HG03432 (cell line): ENCODE data around the gene CACNB4.
A peak's percentile ranks its signal among the peaks of the same experiment; 100 is the strongest.

Source experiments
- ATAC-seq: cut with Tn5 transposase; IDR thresholded peaks from one replicate; pipeline ENCODE4 v1.9.1; 2021; ENCODE audit warnings: mild to moderate bottlenecking, moderate library complexity; ENCODE audit not compliant: unreplicated experiment

The CACNB4 gene

DNA sequence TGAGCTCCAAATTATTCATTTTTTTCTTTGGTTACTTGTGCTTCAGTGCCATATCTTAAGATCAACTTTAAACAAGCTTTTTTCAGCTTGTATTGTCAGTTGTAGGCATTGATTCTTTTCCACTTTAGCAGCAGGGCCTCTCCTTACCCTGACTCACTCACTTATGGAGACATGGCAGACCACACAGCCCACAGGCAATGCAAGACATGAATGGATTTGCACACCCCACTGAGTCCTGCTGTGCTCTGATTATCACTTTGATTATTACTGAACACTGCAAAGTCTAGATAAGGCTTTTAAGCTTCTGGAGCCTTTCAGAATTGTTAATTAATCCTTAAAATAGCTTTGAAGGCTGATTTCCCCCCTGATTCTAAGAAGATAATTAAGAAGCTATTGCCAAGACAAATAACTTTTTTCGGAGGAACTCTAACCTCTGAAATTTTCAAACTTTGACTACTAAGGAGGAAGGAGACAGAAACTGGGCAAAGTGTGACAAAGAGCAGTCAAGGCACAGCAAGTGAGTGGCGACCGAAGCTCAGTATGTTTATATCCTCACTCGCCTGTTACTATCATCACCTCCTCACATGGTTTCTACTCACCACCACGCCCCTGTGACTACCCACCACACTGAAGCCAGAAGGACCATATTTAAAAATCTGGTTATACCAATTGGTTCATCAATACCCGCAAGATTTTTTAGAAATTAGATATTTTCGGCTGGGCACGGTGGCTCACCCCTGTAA lies 43.3 kb downstream of the CACNB4 start:
- peak; percentile 65 for ATAC-seq

DNA sequence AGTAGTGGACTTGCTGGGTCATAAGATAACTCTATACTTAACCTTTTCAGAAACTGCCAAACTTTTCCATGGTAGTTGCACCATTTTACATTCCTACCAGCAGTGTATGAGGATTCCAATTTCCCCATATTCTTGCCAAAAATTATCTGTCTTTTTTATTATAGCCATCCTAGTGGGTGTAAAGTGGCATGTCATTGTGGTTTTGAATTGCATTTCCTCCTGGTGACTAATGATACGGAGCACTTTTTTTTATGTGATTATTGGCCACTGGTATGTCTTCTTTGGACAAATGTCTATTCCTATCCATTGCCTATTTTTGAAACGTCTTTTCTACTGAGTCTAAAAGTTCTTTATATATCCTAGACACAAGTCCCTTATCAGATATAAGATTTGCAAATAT lies 44.3 kb downstream of the CACNB4 start:
- ATAC-seq, result no peak

DNA sequence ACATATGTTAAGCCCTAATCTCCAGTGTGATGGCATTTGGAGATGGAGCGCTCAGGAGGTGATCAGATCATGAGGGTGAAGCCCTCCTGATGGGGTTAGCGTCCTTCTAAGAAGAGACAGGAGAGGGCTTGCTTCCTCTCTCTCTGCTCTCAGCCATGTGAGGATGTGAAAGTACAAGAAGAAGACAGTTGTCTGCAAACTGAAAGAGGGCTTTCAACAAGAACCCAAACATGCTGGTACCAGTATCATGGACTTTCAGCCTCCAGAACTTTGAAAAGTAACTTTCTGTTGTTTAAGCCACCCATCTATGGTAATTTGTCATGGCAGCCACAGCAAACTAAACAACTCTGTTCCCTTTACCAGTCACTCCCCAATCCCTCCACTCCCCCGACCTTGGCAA lies 47.4 kb downstream of the CACNB4 start:
- ATAC-seq, result no peak

DNA sequence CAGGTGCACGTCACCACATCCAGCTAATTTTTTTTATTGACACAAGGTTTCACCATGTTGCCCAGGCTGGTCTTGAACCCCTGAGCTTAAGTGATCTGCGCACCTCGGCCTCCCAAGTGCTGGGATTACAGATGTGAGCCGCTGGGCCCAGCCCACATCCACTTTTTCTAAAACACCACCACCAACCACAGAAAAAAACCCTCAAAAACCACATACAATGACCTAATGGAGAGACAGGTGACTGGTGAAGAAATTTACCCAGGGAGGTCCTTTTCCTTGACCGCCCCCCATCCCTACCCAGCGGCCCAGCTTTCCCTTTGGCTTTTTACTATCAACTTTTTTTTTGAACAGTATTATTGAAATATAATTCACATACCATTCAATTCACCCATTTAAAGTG lies 47.9 kb downstream of the CACNB4 start:
- ATAC-seq, result no peak

DNA sequence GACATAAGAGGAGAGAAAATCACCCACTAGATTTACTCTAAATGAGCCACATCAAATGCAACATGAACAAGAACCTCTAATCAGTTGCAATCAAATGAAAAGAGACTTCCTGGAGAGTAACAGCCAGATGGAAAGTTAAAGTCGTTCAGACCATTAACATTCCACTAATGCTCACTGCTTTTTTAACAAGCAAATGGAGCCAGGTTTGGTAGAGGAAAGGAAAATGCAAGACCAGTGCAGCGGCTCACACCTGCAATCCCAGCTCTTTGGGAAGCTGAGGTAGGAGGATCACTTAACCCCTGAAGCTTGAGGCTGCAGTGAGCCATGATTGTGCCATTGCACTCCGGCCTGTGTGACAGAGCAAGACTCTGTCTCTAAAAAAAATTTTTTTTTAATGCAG lies 48.5 kb downstream of the CACNB4 start:
- ATAC-seq, result no peak

DNA sequence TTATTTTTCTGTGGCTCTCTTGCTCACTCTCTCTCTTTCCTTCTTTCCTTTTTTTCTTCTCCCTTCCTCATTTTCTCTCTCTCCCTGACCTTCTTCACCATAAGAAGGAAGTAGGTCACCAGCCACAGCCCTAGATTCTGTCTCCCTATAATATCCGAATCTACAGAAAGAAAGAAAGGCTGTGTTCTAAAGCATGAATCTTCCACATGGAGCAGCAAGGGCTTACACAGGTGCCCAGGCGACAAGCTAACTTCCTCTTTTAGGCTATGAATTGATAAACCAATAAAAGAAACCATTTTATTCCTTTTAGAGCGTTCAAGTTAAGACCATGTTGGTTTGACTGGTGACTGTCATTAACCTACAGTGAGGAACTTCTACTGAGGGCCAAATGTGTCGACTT lies 49.3 kb downstream of the CACNB4 start:
- no peak for ATAC-seq

DNA sequence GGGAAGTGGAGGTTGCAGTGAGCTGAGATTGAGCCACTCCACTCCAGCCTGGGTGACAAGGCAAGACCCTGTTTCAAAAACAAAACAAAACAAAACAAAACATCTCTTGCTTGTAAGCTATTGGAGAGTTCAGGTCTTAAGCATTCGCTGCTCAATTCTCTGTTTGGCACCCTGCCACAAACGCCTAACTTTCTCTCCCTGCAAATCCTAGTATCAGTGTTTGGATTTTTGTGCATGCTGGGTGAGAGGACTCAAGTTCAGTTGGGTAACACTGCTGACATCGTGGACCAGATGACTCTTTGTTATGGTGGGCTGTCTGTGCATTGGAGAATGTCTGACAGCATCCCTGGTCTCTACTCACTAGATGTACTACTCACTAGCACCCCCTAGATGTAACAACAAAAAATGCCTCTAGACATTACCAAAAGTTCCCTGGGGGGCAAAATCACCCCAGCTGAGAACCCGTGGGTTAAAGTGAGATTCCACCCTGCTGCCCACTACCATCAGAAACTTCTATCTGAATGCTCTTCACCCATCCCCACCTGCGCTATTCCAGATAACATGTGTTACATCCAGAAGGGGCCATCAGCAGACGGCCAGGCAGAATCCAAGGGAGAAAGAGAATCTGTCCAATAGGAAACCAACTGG lies 50.9 kb downstream of the CACNB4 start:
- ATAC-seq, result no peak

DNA sequence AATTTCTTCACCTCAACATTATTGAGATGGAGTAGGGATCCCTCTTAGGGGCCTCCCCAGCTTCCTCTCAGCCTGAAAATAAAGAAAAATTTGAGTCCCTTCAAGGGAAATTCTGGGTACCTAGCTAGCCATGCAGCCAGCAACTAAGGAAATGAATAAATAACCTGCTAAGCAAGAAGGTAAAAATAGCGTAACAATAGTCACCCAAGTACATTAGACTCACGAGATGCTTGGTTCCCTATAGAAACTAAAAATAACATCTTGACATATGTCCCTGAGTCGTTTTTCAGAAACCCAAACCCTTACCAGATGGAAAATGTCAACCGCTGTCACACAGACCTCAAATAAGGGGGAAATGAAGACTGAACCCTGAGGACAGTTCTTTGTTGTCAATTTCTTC lies 51.9 kb downstream of the CACNB4 start:
- ATAC-seq, result peak; percentile 81

DNA sequence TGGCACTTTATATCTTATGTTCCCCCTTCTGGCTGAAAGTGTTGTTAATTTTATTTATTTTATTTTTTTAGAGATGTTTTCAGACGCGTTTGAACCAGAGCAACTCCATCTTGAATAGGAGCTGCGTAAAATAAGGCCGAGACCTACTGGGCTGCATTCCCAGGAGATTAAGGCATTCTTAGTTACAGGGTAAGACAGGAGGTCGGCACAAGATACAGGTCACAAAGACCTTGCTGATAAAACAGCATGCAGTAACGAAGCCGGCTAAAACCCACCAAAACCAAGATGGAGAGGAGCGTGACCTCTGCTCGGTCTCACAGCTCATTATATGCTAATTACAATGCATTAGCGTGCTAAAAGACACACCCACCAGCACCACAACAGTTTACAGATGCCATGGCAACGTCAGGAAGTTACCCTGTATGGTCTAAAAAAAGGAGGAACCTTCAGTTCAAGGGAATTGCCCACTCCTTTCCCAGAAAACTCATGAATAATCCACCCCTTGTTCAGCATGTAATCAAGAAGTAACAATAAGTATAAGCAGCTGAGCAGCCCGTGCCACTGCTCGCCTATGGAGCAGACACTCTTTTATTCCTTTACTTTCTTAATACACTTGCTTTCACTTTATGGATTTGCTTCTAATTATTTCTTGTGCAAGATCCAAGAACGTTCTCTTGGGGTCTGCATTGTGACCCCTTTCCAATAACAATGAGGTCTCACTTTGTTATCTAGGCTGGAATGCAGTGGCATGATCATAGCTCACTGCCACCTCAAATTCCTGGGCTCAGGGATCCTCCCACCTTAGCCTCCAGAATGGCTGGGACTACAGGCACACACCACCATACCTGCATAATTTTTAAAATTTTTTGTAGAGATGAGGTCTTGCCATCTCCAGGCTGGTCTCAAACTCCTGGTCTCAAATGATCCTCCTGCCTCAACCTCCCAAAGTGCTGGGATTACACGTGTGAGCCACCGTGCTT lies 55.9 kb downstream of the CACNB4 start:
- ATAC-seq, result no peak

DNA sequence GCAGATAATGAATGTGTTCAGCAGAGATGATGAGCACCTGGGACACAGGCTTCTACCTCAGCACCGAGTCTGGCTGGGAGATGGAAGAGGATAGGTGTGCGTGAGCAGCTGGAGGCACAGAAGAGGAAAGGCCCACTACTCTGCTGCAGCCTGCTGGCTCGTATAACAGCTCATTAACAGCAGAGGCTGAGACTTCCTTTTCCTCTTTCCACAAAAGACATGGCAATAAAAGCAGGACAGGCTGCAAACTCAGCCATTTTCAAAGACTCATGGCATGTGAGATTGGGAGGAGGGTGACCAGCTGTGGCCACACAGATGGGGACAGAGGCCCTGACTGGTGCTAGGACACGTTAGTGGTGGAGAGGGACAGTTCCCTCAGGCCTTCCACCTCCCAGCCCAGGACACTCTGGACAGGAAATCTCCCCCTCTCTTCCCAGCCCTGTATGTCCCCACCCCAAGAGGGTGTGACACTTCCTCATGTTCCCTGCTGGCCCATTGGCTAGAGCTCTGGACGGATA lies 60.3 kb downstream of the CACNB4 start:
- no peak for ATAC-seq

DNA sequence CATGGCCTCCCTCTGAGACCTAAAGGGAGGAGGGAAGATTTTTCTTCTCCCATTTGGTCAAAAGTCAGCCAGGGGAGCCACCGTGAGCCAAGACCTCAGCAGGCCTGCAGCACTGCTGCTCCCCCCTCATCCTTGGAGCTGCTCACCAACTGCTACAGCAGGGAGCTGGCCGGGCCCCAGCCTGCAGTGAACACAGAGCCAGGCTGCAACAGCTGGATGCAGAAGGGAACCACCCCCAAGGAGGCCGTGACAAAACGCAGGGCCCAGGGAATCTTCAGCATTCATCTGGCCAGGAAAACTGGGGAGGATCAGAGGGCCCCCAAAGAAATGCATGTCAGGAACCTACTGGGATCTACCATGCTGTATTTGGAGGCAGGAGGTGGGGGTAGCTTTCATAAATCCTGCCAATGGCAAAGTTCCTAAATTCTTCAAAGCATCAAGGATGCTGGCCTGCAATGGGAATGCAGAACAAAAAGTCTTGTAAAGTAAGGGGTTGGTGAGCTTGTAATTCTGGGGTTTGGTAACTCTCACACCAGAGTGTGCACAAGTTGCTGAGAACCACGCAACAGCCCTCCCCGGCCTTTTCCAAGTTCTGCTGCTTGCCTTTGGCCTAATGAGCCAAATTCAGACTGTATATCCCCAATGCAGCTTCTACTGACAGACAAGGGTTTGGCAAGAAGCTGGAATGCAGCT lies 61.0 kb downstream of the CACNB4 start:
- no peak for ATAC-seq

DNA sequence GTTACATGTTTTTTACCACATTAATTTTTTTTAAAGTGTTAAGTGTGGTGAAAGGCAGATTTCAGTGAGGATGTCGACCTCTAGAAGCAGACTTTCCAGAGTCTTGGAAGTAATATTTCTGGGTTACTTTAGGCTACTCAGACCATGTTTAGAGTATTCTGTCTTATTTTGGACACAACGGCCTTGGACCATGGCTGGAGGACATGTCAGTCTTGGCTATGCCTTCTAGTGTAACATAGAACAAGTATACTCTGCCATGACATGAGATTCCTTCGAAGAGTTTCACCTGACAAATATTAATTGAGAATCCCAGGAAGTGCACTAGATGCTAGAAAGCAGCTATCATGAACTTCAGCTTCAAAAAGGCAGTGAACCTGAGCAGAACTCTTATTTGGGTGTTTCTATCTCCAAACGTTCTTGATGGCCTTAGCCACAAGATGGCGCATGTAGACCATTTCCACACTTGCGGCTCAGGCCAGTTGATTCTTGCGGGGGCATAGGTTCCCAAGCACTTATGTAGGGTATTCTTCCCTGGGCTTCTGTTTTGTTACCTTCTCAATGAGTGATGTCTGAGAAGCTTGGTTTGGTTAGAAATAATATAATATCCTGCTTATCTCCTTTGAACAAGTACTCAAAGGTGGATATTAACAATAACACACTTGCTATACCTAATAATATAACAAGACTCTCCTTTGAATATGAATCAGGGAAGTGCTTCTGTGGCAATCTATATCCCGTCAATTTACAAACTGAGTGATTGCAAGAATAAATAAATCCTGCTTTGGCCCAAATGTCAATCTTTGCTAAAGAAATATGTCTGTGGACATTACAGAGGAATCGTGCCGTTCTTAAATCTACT lies 62.0 kb downstream of the CACNB4 start:
- peak; percentile 77 for ATAC-seq

DNA sequence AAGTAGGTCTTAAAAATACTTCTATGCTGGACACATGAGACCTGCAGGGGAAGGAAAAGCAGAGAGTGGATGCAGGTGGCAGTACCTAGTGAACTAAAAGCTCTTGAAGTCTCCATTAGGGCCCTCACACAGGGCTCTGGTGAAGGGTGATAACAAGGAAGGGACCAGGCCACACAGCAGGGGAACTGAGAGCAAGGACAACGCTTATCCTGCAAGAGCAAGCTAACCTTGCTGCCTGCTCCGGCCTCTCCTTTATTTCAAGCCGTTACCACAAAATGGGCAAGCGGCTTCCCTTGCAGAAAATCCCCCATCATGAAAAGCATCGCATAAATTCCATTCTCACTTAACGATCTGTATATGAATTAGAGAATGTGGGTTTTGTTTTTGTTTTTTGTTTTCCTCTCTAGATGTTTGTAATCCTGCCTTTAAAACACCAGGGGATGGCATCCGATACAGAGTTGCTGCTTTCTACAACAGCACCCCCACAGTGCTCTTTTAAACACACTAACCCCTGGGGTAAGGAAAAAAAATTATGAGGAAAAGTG lies 64.5 kb downstream of the CACNB4 start:
- ATAC-seq, result no peak

DNA sequence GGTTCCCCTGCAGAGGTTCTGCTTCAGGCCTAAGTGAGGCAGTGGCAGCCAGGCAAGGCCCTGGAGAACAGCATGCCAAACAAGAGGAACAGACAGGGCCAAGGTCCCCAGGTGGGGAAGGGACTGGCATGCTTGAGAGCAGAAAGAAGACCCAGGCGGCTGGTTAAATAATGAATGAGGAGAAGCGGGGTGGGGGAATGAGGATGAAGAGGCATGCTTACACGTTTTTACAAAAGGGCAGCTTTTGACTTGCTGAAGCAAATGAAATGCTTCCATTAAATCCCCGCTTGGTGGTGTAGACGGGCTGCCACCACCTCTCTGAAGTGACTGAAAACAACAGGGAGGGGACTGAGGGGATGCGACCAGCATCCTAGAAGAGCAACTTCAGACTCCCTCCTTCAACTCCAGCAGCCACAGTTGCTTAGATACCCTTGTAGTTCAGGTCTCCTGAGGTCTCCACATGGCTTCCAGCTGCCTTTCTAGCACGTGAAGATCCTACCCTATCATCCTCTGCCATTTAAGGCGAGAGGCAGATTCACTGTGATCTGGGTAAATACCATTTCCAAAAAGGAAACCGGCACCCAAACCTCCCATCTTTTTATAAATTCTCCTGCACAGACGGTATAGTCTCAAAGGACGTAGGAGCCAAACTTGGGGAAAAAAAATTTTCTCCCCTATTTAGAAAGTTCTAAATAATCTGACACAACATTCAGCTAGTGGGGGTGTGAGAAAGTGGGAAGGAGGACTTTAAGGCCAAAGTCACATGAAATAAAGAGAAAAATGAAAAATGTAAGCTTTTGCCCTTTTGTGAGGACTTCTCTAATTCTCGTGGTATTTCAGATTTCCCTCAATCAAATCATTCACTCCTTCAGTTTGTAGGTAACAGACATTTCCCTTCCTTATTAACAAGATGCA lies 65.6 kb downstream of the CACNB4 start:
- no peak for ATAC-seq

DNA sequence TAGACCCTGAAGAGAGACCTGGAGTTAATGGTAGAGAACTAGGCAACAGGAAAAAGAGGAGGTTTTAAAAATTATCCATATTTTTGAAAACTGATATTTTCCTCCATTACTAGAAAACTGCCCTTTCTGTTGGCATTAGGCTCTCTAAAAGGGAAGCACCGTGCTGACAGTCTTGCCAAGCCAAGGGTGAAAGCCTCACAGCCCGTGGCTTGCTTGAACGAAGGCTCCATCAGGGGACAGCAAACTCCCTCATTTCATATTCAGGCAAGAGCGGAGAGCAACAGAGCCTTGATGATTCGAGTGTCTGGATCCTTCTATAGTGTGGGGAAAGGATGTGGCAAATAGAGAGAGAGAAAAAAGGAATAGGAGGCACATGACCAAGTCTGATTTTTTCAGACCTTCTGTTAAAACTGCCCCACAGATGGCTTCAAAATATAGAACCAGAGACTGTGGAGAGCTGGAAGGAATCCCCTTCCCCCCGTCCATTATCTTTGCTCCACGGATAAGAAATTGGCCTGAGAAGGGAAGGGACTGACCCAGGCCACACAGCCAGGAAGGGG lies 67.0 kb downstream of the CACNB4 start:
- peak; percentile 26 for ATAC-seq

DNA sequence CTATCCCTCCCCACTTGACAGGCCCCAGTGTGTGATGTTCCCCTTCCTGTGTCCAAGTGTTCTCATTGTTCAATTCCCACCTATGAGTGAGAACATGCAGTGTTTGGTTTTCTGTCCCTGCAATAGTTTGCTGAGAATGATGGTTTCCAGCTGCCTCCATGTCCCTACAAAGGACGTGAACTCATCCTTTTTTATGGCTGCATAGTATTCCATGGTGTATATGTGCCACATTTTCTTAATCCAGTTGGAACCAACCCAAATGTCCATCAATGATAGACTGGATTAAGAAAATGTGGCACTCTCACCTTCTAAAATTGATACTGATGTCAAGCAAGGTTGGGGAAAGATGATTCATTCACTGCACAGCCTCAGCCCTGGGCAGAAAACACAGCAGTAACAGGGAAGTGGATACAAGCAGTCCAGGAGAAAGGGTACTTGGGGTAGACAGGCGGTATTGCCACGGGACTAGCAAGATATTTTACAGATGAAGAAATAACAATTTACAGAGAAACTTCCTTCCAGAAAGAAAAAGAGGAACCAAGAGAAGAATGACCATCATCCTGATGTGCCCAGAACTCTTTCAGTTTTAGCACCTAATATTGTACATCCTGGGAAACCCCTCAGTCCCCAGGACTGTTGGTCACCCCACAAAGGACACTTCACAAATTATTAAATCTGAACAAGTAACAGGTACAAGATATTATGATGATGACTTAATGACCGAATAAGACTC lies 68.1 kb downstream of the CACNB4 start:
- ATAC-seq, result peak; percentile 61

DNA sequence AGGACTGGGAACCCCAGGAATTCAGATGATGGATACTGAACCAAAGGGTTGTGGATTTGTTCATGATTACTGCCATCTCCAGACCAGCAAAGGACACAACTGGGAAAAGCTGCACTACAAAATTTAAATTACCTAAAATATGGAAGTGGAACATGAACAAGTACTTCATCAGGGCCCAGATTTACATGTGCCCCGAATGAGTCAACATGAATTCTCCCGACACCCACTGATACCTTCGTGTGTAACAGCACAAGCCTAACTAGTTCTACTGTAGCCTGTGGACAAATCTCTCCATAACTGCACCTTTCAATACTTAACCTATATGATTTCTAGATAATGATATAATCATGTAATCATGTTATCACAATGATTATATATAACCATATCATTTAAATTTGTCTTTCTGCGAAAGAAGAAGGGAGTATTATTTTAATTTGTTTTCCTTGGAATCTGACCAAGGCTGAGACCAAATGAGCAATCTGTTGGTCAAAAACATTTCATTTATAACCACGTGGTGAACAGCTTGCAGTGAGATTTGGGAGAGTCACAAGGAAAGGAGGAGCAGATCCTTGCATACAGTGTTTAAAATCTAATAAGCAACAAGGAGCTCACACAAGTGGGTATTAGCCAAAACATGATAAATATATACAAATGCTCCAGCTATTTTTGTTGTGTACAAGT lies 70.5 kb downstream of the CACNB4 start:
- peak; percentile 28 for ATAC-seq
